KMS-11 (cell line): ENCODE data around the gene AMT.
"Not testable (repeated sequence)": the region's sequence is repeated elsewhere in the genome, so short reads cannot be mapped to it uniquely, and the experiment has no call there.

Experiments used
- H2AFZ ChIP-seq: fragments of 200-600 bp; sonication (generic); 2 replicates; pipeline ENCODE4 v1.6.1; 2016; ENCODE audit warnings: antibody characterized with exemption, mixed run types, low read depth
- H3K27ac ChIP-seq: fragments of 200-600 bp; sonication (generic); 2 replicates; pipeline ENCODE4 v1.6.1; 2016; ENCODE audit warnings: mild to moderate bottlenecking, mixed run types
- H3K27me3 ChIP-seq: fragments of 200-600 bp; sonication (generic); 2 replicates; pipeline ENCODE4 v1.6.1; 2017; ENCODE audit warnings: mild to moderate bottlenecking, low read depth, mixed run types, moderate library complexity; ENCODE audit not compliant: insufficient read depth
- H3K36me3 ChIP-seq: fragments of 200-600 bp; sonication (generic); 2 replicates; pipeline ENCODE4 v1.6.1; 2017; ENCODE audit warnings: mild to moderate bottlenecking, mixed run types; ENCODE audit not compliant: insufficient read depth
- H3K4me1 ChIP-seq: fragments of 200-600 bp; sonication (generic); 2 replicates; pipeline ENCODE4 v1.6.1; 2016; ENCODE audit warnings: mild to moderate bottlenecking, low read depth, mixed run types; ENCODE audit not compliant: poor library complexity, severe bottlenecking
- H3K4me2 ChIP-seq: fragments of 200-600 bp; sonication (generic); 2 replicates; pipeline ENCODE4 v1.7.0; 2016; ENCODE audit warnings: mild to moderate bottlenecking, mixed run types
- H3K4me3 ChIP-seq: fragments of 200-600 bp; sonication (generic); IDR thresholded peaks from 2 replicates; pipeline ENCODE4 v1.6.1; 2017; ENCODE audit warnings: low read depth, low read length, mixed read lengths; ENCODE audit not compliant: insufficient read depth
- H3K79me2 ChIP-seq: fragments of 200-600 bp; sonication (generic); 2 replicates; pipeline ENCODE4 v1.6.1; 2016; ENCODE audit warnings: low read depth, mixed run types; ENCODE audit not compliant: insufficient read depth
- H3K9ac ChIP-seq: fragments of 200-600 bp; sonication (generic); 2 replicates; pipeline ENCODE4 v1.6.1; 2016; ENCODE audit warnings: mild to moderate bottlenecking, mixed run types
- H4K20me1 ChIP-seq: fragments of 200-600 bp; sonication (generic); 2 replicates; pipeline ENCODE4 v1.6.1; 2016; ENCODE audit warnings: mild to moderate bottlenecking, mixed run types; ENCODE audit not compliant: insufficient read depth
- CTCF ChIP-seq: fragments of 200-600 bp; sonication (generic); conservative IDR thresholded peaks from 2 replicates; pipeline ENCODE4 v1.6.1; 2017; ENCODE audit warnings: low read depth, mild to moderate bottlenecking, antibody characterized with exemption, low read length, moderate library complexity, mixed read lengths

Gene AMT

GRCh38 chr3:49403891-49404290 is 18.4 kb downstream of the AMT start:
- Histone ChIP-seq H3K36me3 (no peaks in the 10 kb centered on the region), H3K4me2 (no peak overlapping the region), H3K79me2 (peaks cover 96% of the 10 kb centered on the region), H3K4me3 (no peak overlapping the region), H2AFZ (no peak overlapping the region), H3K9ac (no peak overlapping the region), H3K27me3 (no peaks in the 10 kb centered on the region), H3K27ac (no peak overlapping the region), H4K20me1 (0 out of 2 replicates have a peak, but pooled peaks cover 7% of the 10 kb centered on the region), H3K4me1 (no peaks in the 10 kb centered on the region)
- no peak for TF ChIP-seq CTCF

- no peak overlapping the region for H3K27ac ChIP-seq
- H3K4me3 ChIP-seq: no peak overlapping the region
- H3K9ac ChIP-seq: no peak overlapping the region
- peaks cover 96% of the 10 kb centered on the region for H3K79me2 ChIP-seq
- H2AFZ ChIP-seq: no peak overlapping the region
- TF ChIP-seq CTCF: no peak
- no peaks in the 10 kb centered on the region for H3K36me3 ChIP-seq
- no peaks in the 10 kb centered on the region for H3K27me3 ChIP-seq
- no peak overlapping the region for H3K4me2 ChIP-seq
- no peaks in the 10 kb centered on the region for H3K4me1 ChIP-seq
- no peaks in the 10 kb centered on the region for H4K20me1 ChIP-seq
Observed at GRCh38 chr3:49401766-49402165, 20.5 kb downstream of the AMT start.

GRCh38 chr3:49399461-49399860 is 22.8 kb downstream of the AMT start:
- Histone ChIP-seq H3K9ac (no peak overlapping the region), H3K4me2 (no peak overlapping the region), H4K20me1 (no peaks in the 10 kb centered on the region), H3K36me3 (no peaks in the 10 kb centered on the region), H2AFZ (no peak overlapping the region), H3K79me2 (peaks cover 94% of the 10 kb centered on the region), H3K27me3 (no peaks in the 10 kb centered on the region), H3K27ac (no peak overlapping the region), H3K4me3 (no peak overlapping the region), H3K4me1 (no peaks in the 10 kb centered on the region)
- no peak for TF ChIP-seq CTCF

GRCh38 chr3:49397470-49397869 is 24.8 kb downstream of the AMT start:
- no peak overlapping the region for H3K4me2 ChIP-seq
- peaks cover 96% of the 10 kb centered on the region for H3K79me2 ChIP-seq
- no peaks in the 10 kb centered on the region for H3K27me3 ChIP-seq
- H2AFZ ChIP-seq: no peak overlapping the region
- H3K4me3 ChIP-seq: no peak overlapping the region
- no peak overlapping the region for H3K27ac ChIP-seq
- no peak overlapping the region for H3K9ac ChIP-seq
- H4K20me1 ChIP-seq: no peaks in the 10 kb centered on the region
- no peaks in the 10 kb centered on the region for H3K4me1 ChIP-seq
- no peak for TF ChIP-seq CTCF
- H3K36me3 ChIP-seq: no peaks in the 10 kb centered on the region

GRCh38 chr3:49391310-49391709 is 31.0 kb downstream of the AMT start:
- not testable (repeated sequence) for H3K9ac ChIP-seq, H2AFZ ChIP-seq, H3K27ac ChIP-seq, H3K4me2 ChIP-seq, H3K36me3 ChIP-seq, H3K4me3 ChIP-seq, H3K4me1 ChIP-seq, H3K27me3 ChIP-seq, H4K20me1 ChIP-seq
- peaks cover 94% of the 10 kb centered on the region for H3K79me2 ChIP-seq
